Activated T-helper 1 cell treated with anti-CD3 and anti-CD28 coated beads, Interleukin-12 subunit alpha, Interleukin-12 subunit beta, Interleukin-2, Interleukin-4 antibody, amounts not matched to agents 30 ng/mL and 10 ng/mL and 1 ng/mL, durations not matched to agents 14 hours and 24 hours and 36 hours (primary cell): ENCODE data around the gene NKX2-2. TPM values are rescaled to one million over a fixed set of nuclear protein-coding genes. Genes with fewer than 3 reads are reported as not detected.

Experiments used
- DNase-seq: peaks from one replicate; pipeline ENCODE4 v3.0.0; 2021; ENCODE audit warnings: low spot score
- H3K27ac Mint-ChIP-seq: one replicate; pipeline ENCODE4 v1.8.0; 2021; ENCODE audit warnings: mild to moderate bottlenecking, mixed read lengths
- H3K27me3 Mint-ChIP-seq: one replicate; pipeline ENCODE4 v1.8.0; 2022; ENCODE audit warnings: mild to moderate bottlenecking, moderate library complexity, mixed read lengths; ENCODE audit not compliant: insufficient read depth
- H3K36me3 Mint-ChIP-seq: one replicate; pipeline ENCODE4 v1.8.0; 2021; ENCODE audit warnings: low read depth, mixed read lengths
- H3K4me1 Mint-ChIP-seq: one replicate; pipeline ENCODE4 v1.8.0; 2021; ENCODE audit warnings: low read depth, mixed read lengths
- H3K4me3 Mint-ChIP-seq: one replicate; pipeline ENCODE4 v1.8.0; 2021; ENCODE audit warnings: mild to moderate bottlenecking, moderate library complexity, mixed read lengths
- H3K9me3 Mint-ChIP-seq: one replicate; pipeline ENCODE4 v1.8.0; 2021; ENCODE audit warnings: mixed read lengths
- intact Hi-C: fragments of 100-400 bp; cut with micrococcal nuclease; formaldehyde crosslinking; loops from one replicate; pipeline ENCODE4 v1.15.1; 2024
- total RNA-seq: library from RNA; stranded (reverse); gene quantifications from 2 replicates; pipeline ENCODE4 v1.2.3, GENCODE V29; 2022

NKX2-2 gene
- not detected in 2 replicates for total RNA-seq

DNA sequence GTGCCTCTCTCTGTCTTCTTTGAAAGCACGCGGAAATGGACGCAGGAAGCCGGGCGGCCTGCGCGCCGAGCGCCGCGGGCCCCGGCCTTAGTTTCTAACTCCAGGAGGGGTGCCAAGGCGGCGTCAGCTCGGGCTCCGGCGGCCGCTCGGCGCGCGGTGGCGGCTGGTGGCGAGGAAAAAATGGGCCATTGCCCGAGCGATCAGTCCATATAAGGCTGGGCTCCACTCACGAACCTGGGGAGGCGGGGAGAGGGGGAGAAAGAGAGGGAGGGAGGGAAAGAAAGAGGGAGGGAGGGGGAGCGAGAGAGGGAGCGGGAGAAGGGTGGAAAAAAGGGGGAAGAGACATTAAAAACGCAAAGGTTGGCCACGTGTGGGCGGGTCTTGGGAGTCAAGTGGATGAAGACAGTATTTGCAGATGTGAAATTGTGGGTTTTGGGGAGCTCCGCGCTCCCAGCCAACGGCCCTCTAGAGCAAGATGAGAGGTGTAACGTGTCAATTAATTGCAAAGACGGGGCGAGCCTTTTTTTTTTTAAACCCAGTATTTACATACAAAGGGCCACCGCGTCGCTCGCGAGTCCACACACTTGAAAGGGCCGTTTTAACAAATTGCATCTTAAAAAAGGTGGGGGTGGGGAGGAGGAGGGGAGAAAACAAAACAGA, at the start of gene NKX2-2:
Gene NKX2-2, minus strand, starts transcription at position 184 of the 660 bp plus-strand sequence. CDS start 395 bp downstream, outside the sequence.
- Mint-ChIP-seq H3K36me3 (peaks cover 7% of the 10 kb centered on the region), H3K4me3 (no peak within 1 kb of the TSS), H3K27ac (peak within 1 kb of the TSS; percentile 61), H3K9me3 (no peaks in the 10 kb centered on the region), H3K4me1 (peaks cover 8% of the 10 kb centered on the region), H3K27me3 (peaks cover 69% of the 10 kb centered on the region)
- intact Hi-C loops, result loop anchor here (2.0 to 5.0 kb wide), 2 partner anchors 189 to 1068 kb away; partner anchors contain the start of gene FOXA2
- no peak for DNase-seq

- H3K27me3 Mint-ChIP-seq, result peaks cover 14% of the 10 kb centered on the region
- no peak overlapping the region for H3K27ac Mint-ChIP-seq
- H3K4me1 Mint-ChIP-seq, result peaks cover 21% of the 10 kb centered on the region
- H3K36me3 Mint-ChIP-seq, result peaks cover 1% of the 10 kb centered on the region
- no peak overlapping the region for H3K4me3 Mint-ChIP-seq
- no peaks in the 10 kb centered on the region for H3K9me3 Mint-ChIP-seq
- DNase-seq, result no peak
- intact Hi-C loops, result no loop called here
These were observed 48.8 kb upstream of the NKX2-2 start for GRCh38 chr20:21562656-21563055.

- DNase-seq, result peak; percentile 24
- Mint-ChIP-seq H3K4me1 (peaks cover 44% of the 10 kb centered on the region), H3K36me3 (no peaks in the 10 kb centered on the region), H3K4me3 (peak overlapping the region; percentile 71), H3K27me3 (peaks cover 5% of the 10 kb centered on the region), H3K9me3 (no peaks in the 10 kb centered on the region), H3K27ac (peak overlapping the region; percentile 59)
- intact Hi-C loops, result loop anchor here (1.0 to 5.0 kb wide), 3 partner anchors 11 to 257 kb away; partner anchors contain the start of gene XRN2
These were observed 45.4 kb upstream of the NKX2-2 start for GRCh38 chr20:21559305-21559704.

- Mint-ChIP-seq H3K27ac (peak overlapping the region; percentile 71), H3K27me3 (peaks cover 3% of the 10 kb centered on the region), H3K4me1 (peaks cover 44% of the 10 kb centered on the region), H3K36me3 (no peaks in the 10 kb centered on the region), H3K9me3 (no peaks in the 10 kb centered on the region), H3K4me3 (peak overlapping the region; percentile 62)
- intact Hi-C loops, result loop anchor here (5.0 kb wide), 1 partner anchor 255 kb away; the partner anchor contains the start of gene XRN2
- DNase-seq, result peak; percentile 24
These were observed 43.6 kb upstream of the NKX2-2 start for GRCh38 chr20:21557241-21558020.

GRCh38 chr20:21556398-21556797, 42.5 kb upstream of the NKX2-2 start:
- Mint-ChIP-seq H3K4me1 (peaks cover 44% of the 10 kb centered on the region), H3K36me3 (no peaks in the 10 kb centered on the region), H3K27me3 (peaks cover 3% of the 10 kb centered on the region), H3K27ac (peak overlapping the region; percentile 37), H3K4me3 (no peak overlapping the region), H3K9me3 (no peaks in the 10 kb centered on the region)
- no peak for DNase-seq
- intact Hi-C loops, result loop anchor here (5.0 kb wide), 1 partner anchor 254 kb away; the partner anchor contains the start of gene XRN2

GRCh38 chr20:21555470-21556120, 41.7 kb upstream of the NKX2-2 start:
- no peaks in the 10 kb centered on the region for H3K36me3 Mint-ChIP-seq
- peaks cover 44% of the 10 kb centered on the region for H3K4me1 Mint-ChIP-seq
- peaks cover 3% of the 10 kb centered on the region for H3K27me3 Mint-ChIP-seq
- no peak for DNase-seq
- intact Hi-C loops, result loop anchor here (5.0 kb wide), 1 partner anchor 253 kb away; the partner anchor contains the start of gene XRN2
- H3K4me3 Mint-ChIP-seq, result no peak overlapping the region
- H3K27ac Mint-ChIP-seq, result no peak overlapping the region
- H3K9me3 Mint-ChIP-seq, result no peaks in the 10 kb centered on the region

GRCh38 chr20:21554985-21555384, 41.1 kb upstream of the NKX2-2 start:
- intact Hi-C loops, result loop anchor here (5.0 kb wide), 1 partner anchor 253 kb away; the partner anchor contains the start of gene XRN2
- peaks cover 45% of the 10 kb centered on the region for H3K4me1 Mint-ChIP-seq

GRCh38 chr20:21554376-21554890, 40.6 kb upstream of the NKX2-2 start:
- Mint-ChIP-seq H3K4me3 (no peak overlapping the region), H3K9me3 (no peaks in the 10 kb centered on the region), H3K36me3 (no peaks in the 10 kb centered on the region), H3K27me3 (peaks cover 3% of the 10 kb centered on the region), H3K27ac (no peak overlapping the region), H3K4me1 (peaks cover 47% of the 10 kb centered on the region)
- DNase-seq, result no peak
- intact Hi-C loops, result no loop called here

More at GRCh38 chr20:21554985-21555384, 41.1 kb upstream of the NKX2-2 start:
- Mint-ChIP-seq H3K27me3 (peaks cover 3% of the 10 kb centered on the region), H3K4me3 (no peak overlapping the region), H3K9me3 (no peaks in the 10 kb centered on the region), H3K36me3 (no peaks in the 10 kb centered on the region), H3K27ac (no peak overlapping the region)
- no peak for DNase-seq

GRCh38 chr20:21550587-21550986, 36.7 kb upstream of the NKX2-2 start:
- no peak overlapping the region for H3K27ac Mint-ChIP-seq
- peaks cover 3% of the 10 kb centered on the region for H3K27me3 Mint-ChIP-seq
- intact Hi-C loops, result no loop called here
- no peaks in the 10 kb centered on the region for H3K36me3 Mint-ChIP-seq
- no peaks in the 10 kb centered on the region for H3K9me3 Mint-ChIP-seq
- DNase-seq, result no peak
- peaks cover 47% of the 10 kb centered on the region for H3K4me1 Mint-ChIP-seq
- H3K4me3 Mint-ChIP-seq, result no peak overlapping the region

- peak overlapping the region; percentile 47 for H3K4me3 Mint-ChIP-seq
- H3K27ac Mint-ChIP-seq, result peak overlapping the region; percentile 81
- DNase-seq, result peak; percentile 61
- H3K4me1 Mint-ChIP-seq, result peaks cover 38% of the 10 kb centered on the region
- peaks cover 8% of the 10 kb centered on the region for H3K9me3 Mint-ChIP-seq
- intact Hi-C loops, result loop anchor here (1.0 to 2.0 kb wide), 3 partner anchors 11 to 1058 kb away; no protein-coding TSS in a partner anchor
- no peaks in the 10 kb centered on the region for H3K36me3 Mint-ChIP-seq
- H3K27me3 Mint-ChIP-seq, result peaks cover 4% of the 10 kb centered on the region
These were observed 34.6 kb upstream of the NKX2-2 start for GRCh38 chr20:21548390-21549035.

DNA sequence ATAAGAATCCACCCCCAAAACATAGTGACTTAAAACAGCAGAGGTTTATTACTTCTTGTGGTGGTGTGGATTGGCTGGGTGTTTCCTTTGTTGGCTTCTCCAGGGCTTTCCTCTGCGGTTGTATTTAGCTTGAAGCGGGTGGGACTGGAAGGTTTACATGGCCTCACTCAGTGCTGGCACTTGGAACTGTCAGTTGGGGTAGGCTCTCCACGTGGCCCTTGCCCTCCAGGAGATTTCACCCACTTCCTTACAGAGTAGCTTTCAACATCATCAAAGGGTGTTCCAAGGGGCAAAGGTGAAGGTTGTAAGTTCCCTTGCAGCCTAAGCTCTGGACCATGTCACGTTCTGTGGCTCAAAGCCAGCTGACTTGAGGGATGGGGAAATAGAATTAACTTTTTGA, 32.5 kb upstream of the NKX2-2 start:
- intact Hi-C loops, result no loop called here
- no peak for DNase-seq
- H3K4me1 Mint-ChIP-seq, result peaks cover 38% of the 10 kb centered on the region
- H3K4me3 Mint-ChIP-seq, result no peak overlapping the region
- H3K9me3 Mint-ChIP-seq, result peaks cover 8% of the 10 kb centered on the region
- H3K36me3 Mint-ChIP-seq, result no peaks in the 10 kb centered on the region
- H3K27ac Mint-ChIP-seq, result peak overlapping the region; percentile 48
- H3K27me3 Mint-ChIP-seq, result peaks cover 9% of the 10 kb centered on the region

DNA sequence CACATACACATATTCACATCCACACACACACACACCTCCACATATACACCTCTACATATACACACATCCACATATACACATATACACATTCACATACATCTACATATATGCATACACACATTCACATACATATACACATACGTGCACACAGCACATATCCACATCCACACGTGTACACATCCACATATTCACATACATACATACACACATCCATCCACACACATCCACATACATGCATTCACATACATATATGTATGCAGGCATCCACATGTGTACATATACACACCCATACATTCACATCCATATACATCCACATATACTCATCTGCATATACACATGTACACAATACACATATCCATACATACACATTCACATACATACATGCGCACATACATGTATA, 25.6 kb upstream of the NKX2-2 start:
- no peak overlapping the region for H3K4me3 Mint-ChIP-seq
- H3K27me3 Mint-ChIP-seq, result peaks cover 16% of the 10 kb centered on the region
- no peak for DNase-seq
- intact Hi-C loops, result no loop called here
- H3K27ac Mint-ChIP-seq, result no peak overlapping the region
- peaks cover 4% of the 10 kb centered on the region for H3K9me3 Mint-ChIP-seq
- no peaks in the 10 kb centered on the region for H3K4me1 Mint-ChIP-seq
- H3K36me3 Mint-ChIP-seq, result no peaks in the 10 kb centered on the region
